GM18519 (cell line): ENCODE results near the gene ADPGK.
"Not testable (repeated sequence)": the region's sequence is repeated elsewhere in the genome, so short reads cannot be mapped to it uniquely, and the experiment has no call there.

ENCODE experiments used
- ATAC-seq: cut with Tn5 transposase; IDR thresholded peaks from one replicate; pipeline ENCODE4 v1.9.1; 2021; ENCODE audit warnings: mild to moderate bottlenecking, moderate library complexity; ENCODE audit not compliant: unreplicated experiment, low FRiP score

The ADPGK gene

DNA sequence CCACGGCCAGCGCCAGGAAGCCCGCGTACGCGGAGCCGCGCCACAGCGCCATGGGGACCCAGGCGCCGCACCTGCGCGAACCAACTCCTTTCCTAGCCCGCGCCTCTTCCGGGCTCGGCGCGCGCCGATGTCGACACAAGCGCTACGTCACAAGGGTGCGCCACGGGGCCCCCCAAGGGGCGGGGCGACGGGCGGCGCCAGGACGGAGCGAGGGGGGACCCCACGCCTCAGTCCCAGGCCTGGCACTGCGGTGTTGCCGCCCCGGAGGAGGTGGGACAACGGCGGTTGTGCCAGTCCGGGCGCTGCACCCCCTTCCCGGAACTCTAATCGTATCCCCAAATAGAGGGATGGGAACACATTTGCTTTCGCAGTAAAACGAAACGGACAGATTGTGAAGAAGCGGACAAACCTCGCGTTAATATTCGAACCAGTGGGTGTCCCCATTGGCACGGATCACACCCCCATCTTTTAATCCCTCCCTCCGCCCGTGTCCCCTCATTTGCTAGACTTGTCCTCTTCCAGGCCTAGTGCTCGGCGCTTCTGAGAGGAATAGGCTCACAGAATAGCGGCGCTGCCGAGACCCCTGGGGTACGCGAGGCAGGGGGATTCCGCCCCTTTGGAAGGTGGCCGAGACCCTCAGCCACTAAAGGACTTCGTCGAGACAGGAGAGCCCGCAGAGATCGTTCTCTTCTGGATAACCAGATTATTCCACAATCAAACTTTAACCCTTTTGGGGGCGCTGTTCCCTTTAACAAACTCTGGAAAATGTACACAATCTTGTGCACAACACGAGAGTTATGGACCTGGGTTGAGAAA is at the start of gene ADPGK:
Gene ADPGK (minus strand): TSS at position 119 of the 816 bp plus-strand sequence. CDS start 67 bp downstream, at position 52.
- peak; percentile 62 for ATAC-seq

DNA sequence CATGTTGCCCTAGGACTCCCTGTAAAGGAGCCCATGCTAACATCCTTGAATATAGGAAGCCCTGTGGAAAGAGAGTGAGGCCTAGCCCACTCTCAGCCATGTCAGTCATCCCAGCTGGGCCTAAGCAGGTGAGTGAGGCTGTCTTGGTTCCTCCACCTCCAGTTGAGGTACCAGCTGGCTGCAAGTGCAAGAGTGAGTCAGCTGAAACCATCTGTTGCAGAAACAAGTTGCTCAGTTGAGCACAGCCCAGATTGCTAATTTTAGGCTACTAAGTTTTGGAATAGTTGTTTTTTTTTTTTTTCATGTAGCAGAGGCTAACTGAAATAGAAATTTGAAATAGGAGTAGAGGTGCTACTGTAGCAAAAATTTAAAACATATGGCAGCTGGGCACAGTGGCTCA is 43.7 kb upstream of the ADPGK start:
- ATAC-seq, result no peak

DNA sequence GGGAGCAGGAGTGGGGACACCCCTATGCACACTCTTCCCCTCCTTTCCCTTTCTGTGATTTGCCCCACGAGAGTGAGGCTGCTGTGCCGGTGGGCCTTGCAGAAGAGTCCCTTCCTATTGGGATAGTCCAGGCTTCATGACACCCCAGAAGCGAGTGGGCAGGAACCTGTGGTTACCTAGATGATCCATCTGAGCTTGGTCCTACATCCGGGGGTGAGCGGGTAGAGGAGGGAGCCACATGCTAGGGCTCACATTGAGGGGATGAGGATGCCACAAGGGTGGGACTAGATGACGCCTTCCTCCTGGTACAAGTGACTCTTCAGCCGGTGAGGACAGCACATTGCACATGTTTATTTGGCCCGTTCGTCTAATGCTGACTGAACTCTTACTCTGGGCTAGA is 43.1 kb upstream of the ADPGK start:
- no peak for ATAC-seq

DNA sequence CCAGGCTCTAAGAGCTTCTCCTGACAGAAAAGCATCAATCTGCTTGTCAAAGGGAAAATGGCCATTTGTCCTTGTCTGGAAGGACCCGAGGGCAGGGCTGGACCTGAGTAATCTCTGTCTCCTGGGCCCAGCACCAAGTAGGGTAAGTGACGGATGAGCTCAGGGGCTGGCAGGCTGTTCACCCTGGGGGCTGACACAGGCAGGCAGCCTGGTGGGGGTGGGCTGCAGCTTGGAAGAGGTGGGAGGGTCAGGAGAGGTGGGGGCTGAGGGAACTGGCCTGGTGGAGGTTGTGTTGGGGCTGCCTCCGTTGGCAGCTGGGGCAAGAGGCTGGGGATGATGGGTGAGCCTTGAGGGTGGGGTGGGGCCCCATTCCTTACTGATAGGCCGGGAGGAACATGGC is 42.3 kb upstream of the ADPGK start:
- no peak for ATAC-seq

DNA sequence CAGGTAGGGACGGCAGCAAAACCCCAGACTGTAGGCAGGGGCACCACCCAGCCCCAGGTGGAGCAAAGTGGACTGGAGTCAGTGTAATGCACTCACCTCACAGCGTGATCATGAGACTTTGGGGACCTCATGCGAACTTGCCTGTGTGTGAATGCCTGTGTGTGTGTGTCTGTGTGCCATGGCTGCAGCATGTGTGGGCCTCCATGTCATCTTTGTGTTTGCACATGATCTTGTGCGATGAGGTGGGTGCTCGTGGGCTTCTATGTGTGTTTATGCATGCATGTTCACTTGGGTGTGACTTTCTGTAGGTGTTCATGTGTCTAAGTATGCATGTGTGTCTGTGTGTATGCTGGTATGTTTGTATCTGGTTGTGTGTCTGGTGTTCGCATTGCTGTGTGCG is 41.2 kb upstream of the ADPGK start:
- ATAC-seq, result no peak

DNA sequence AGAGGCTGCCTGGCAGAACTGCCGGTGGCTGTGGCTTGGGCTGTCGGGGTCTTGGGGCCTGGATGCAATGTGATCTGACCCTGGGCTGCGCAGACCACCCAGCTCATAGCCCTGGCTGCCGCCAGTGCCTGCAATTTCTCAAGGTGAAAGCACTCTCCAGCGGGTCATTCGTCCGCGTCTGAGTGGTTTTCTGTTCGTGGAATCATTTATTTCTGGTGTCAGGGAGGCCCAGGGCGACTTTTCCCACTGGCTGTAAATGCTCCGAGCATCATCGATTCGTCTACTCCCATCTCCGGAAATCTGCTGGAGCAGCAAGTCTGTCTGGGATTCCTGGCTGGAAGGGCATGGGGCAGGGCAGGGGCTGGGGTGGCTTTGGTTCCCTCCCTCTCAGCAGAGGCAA is 40.6 kb upstream of the ADPGK start:
- no peak for ATAC-seq

DNA sequence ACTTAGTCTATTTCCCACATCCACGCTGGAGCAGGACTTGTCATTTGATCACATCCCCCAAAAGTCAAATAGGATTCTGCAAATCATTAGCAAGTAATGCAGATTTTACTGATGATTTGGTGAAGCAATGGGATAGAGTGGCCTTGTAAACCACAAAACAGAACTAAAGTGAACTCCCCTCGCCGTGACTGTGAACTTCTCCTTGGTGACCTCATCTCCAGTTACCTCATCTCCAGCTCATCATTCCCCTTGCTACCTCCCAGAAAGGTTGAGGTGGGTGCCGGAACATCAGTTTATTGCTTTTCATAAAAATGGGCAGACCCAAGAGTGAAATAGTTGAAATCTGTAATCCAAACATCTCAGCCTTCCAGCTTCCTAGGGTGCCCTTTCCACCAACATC is 36.7 kb upstream of the ADPGK start:
- no peak for ATAC-seq

DNA sequence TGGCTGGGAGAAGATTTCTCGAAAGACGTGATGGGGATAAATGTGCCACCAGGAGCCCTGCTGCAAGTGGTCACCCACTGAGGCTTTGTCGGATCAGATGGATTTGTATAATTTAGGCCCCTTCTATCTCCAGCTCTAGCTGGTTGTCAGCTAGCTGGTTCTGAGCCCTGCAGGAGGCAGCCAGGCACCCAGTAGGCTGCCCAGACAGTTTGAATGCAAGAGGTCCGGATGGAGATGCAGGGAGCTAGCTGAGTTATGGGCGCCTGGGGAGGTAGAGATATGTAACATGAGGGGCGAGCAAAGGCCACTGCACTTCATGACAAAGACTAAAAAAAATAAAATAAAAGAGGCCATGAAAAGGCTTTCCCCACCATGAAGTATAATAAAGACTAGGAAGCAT is 35.1 kb upstream of the ADPGK start:
- no peak for ATAC-seq

DNA sequence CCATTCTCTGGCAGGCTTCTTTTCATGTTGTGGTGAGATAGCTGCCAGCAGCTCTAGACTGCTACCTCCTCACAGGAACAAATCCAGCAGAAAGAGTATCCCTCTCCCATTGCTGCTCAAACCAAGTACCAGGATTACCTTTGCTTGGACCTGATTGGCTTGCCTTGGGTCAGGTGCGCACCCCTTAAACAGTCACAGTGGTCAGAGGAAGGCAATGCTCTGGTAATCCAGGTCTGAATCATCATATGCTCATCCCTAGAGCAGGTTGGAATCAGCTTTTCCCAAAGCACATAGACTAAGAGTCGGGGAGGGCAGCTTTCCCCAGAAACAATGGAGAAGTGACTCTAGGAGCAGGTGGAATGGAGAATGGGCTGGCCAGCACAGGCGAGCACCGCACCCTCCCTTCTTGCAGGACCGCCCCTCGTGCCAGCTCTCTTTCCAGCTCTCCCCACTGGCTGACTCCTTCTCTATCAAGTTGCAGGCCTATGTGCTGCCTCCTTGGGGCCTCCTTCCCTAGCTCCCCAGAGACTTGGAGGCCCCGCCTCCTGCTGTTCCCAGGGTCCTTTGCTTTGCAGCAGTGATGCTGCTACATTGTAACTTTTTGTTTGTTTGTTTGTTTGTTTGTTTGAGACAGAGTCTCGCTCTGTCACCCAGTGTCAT is 29.9 kb upstream of the ADPGK start:
- ATAC-seq, result no peak

DNA sequence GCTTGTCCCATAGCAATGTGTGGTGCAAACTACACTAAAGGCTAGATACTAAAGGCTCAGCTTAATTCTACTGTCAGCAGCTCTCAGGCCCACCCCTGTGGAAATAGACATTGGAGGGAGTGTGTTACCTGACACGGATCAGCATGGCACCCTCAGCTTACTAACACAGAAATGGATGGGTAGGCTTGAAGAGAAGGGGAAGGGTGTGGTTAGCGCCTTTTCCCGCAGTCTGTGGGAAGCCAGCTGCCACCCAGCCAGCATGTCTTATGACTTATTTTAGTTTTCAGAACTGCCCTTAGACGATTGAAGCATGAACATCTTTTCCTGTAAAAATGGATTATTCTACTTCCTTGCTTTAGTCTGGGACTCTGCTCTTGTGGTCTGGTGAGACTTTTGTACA is 25.8 kb upstream of the ADPGK start:
- no peak for ATAC-seq

DNA sequence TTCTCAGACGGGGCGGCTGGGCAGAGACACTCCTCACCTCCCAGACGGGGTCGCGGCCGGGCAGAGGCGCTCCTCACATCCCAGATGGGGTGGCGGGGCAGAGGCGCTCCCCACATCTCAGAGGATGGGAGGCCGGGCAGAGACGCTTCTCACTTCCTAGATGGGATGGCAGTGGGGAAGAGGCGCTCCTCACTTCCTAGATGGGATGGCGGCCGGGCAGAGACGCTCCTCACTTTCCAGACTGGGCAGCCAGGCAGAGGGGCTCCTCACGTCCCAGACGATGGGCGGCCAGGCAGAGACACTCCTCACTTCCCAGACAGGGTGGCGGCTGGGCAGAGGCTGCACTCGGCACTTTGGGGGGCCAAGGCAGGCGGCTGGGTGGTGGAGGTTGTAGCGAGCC is 23.8 kb upstream of the ADPGK start:
- not testable (repeated sequence) for ATAC-seq

DNA sequence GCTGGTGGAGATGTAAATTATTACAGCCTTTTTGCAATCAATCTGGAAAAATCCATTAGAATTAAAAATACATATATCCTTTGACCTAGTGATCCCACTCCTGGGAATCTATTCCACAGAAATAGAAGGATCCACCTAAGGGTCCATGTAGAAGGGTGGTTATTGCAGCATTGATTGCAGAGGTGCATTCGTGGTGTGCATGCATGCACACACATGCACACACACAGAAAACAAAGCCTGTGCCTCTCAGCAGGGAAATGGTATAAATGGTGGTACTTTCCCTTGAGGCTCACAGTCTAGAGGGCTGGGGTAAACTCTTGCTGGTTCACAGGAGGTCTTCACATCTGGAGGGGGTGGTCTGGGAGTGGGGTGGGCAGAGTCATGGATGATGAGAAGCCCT is 19.4 kb upstream of the ADPGK start:
- no peak for ATAC-seq

DNA sequence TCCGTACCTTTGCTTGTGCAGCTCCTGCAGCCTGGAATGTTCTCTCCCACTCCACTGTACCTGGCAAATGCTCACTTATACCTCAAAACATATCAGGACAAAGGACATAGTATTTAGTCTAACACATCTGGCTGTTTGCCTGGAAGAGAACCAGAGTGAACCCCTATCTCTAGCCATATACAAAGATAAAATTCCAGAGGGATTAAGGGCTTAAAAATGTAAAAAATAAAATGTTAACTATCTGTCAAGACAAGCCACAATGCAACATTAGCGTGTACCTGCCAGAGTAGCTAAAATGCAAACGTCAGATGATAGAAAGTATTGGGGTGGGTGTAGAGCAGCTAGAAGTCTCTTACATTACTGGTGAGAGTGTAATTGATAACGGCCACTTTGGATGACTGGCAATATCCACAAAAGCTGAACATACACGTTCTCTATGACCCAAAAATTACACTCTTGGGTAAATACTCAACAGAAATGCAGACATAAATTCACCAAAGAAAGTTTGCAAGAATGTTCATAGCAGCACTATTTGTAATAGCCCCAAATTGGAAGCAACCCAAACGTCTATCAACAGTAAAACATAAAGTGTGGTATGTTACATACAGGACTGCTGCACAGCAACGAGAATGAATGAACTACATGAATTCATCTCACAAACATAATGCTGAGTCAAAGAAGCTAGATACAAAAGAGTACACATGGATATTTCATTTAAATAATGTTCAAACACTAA is 18.2 kb upstream of the ADPGK start:
- no peak for ATAC-seq

DNA sequence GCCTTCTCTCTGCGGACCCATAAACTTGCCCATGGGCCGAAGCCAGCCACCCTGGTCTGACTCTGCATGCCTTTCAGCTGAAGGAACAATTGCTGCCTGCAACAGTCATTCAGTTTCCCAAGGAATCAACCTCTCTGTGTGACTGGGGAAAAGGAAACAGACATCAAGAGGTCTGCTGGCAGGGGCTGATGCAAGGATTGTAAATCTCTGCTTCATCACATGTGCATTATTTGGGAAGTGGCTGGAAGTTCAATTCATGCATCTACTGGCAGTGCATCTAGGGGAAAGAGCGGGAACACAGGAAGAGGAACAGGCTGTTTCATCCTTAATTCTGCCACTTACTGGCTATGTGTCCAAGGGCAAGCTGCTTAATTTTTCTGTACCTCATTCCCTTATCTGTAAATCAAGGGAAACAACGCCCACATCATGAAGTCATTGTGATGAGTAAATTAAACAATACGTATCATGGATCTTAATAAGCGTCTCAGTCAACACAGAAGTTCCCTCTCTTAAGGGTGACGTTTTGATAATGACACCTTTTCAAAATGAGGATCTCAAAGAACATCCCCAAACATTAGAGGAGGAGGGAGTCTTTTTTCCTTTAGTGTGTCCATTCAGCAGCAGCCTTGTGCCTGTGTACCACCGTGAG is 17.4 kb upstream of the ADPGK start:
- no peak for ATAC-seq

DNA sequence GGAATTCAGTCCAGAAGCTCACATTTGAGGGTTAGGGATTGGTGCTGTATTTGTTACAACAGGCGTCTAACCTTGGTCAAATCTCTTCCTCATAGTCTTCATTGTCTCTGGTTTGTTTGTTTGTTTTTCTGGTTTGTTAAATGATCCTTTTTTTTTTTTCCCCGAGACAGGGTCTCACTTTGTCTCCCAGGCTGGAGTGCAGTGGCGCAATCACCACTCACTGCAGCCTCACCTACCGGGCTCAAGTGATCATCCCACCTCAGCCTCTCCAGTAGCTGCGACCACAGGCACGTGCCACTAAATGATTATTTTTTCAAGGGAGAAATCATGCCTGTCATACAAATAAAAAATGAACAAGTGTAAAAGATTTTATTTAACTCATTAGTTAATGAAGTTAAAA is 14.3 kb upstream of the ADPGK start:
- no peak for ATAC-seq

DNA sequence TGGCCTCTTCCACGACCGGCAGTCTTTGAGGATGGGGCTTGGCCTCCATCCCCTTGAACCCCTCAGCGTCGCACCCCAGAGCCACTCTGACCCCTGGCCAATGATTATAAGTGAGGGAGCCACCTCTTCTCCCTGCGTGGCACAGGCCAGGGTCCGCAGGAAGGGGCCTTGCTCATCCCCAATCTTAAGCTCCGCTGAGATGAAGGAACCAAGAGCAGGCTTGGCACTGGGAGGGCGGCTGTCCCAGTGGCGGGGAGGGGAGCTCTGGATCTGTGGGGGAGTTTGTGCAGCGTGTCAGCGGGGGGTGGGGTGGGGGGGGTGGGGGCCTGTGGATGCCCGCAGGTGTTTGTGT is 13.8 kb upstream of the ADPGK start:
- no peak for ATAC-seq

DNA sequence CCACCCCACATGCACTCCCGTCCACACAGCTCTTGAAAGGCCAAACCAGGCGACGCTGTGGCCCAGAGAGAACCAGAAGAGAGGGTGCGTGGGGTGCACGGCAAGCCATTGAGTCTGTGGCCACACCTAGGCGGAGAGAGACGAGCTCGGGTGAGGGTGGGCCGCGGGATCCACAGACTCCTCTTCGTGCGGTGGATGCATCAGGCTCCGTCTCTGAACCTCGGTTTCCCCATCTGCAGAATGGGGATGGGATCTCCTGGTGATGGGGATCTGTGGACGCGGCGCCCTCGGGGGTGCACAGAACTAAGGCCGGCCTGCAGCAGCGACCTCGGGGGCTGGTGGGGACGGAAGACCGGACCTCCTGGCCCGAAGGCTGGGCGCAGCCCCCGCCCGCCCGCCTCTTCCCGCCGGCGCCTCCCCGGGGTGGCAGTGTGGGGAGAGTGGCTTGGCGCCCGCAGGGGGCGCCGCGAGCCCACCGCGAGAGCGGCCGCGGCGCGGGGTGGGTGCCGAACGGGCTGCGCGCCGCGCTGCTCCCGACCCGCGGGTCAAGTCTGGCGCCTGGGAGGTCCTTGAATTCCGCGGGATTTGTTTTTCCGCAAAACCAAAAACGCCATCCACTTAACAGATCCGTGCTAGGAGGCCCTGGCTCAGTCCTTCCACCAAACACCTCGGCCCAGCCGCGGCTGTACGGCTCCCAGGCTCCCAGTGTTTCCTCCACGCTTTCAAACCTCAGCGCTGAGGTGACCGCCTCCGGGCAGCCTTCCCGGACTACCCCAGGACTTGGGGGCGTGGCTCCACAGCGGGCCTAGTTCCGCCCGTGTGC is 13.2 kb upstream of the ADPGK start:
- no peak for ATAC-seq

DNA sequence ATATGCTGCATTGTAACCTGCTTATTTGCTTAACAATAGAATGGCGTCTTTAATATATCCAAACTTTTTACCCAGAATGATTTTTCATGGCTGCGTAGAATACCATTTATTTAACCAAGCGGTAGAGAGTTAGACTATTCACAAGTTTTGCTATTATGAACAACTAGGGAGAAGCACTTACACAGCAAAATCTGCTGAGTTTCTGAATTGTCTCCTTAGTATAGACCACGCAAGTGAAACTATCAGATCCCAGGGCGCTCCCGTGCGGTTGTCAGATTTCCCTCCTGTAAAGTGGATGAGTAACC is 12.6 kb upstream of the ADPGK start:
- no peak for ATAC-seq

DNA sequence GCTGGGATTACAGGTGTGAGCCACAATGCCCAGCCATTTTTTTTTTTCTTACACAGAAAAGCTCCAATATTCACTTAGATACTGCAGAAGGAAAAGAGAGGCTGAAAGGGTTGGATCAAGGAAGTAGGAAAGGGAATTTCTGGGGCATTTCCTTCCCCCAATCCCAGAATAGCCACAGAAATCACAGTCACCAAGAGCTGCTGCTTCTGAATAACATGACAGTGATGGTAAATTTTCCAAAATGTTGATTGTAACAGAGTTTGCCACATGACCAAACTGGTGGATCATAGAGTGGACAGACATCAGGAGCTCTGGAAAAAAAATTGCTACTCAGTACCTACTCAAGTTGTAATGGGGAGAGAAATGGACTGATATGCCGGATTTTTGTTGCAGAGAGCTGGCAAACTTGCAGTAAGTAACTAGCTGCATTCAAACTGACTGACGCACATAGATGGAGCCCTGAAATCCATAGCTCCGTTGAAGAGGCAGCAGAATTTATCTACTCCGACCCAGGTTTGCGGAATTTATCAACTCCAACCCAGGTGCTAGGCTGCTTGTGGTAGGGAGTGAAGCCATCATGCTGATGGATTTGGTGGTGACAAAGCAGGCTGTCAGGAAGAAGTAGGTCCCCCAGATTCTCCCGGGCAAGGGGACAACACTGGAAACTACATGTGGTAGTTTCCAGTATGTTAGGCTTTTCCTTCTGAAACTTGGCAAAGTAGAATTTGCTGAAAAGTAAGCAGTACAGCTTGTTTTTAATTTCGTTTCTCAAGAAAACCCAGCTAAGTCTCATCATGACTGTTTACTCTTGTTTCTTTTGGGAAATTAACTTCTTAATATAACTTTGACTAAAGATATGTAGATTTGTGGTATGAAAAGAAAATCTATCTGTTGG is 10.5 kb upstream of the ADPGK start:
- ATAC-seq, result no peak
